OCI-LY3 (cell line): ENCODE measurements around the gene RING1.
A peak's percentile ranks its signal among the peaks of the same experiment; 100 is the strongest.

ENCODE experiments used
- H2AFZ ChIP-seq: fragments of 200-600, 300-600 bp; shearing (Covaris generic); 2 replicates; pipeline ENCODE4 v1.6.0; 2014; ENCODE audit warnings: antibody characterized with exemption, low read depth, low read length
- H3K27ac ChIP-seq: fragments of 200-600, 300-600 bp; sonication (generic); 2 replicates; pipeline ENCODE4 v1.5.1; 2014; ENCODE audit warnings: mild to moderate bottlenecking, low read length, moderate library complexity, mixed read lengths
- H3K27me3 ChIP-seq: fragments of 200-600, 300-600 bp; sonication (generic); 2 replicates; pipeline ENCODE4 v1.6.1; 2014; ENCODE audit warnings: low read depth, low read length, mixed read lengths
- H3K36me3 ChIP-seq: fragments of 200-600, 300-600 bp; sonication (generic); replicated peaks from 2 replicates; pipeline ENCODE3; 2014; ENCODE audit warnings: low read depth, low read length, mixed read lengths
- H3K4me1 ChIP-seq: fragments of 300-600, 200-600 bp; sonication (generic); 2 replicates; pipeline ENCODE4 v1.6.1; 2014; ENCODE audit warnings: low read length, mixed read lengths
- H3K4me2 ChIP-seq: fragments of 200-600, 300-600 bp; sonication (generic); 2 replicates; pipeline ENCODE4 v1.6.1; 2014; ENCODE audit warnings: low read length, mixed read lengths
- H3K4me3 ChIP-seq: fragments of 300-600, 200-600 bp; sonication (generic); 2 replicates; pipeline ENCODE4 v1.5.1; 2014; ENCODE audit warnings: antibody characterized with exemption, mild to moderate bottlenecking, low read length, moderate library complexity
- H3K79me2 ChIP-seq: fragments of 300-600, 200-600 bp; shearing (Covaris generic); 2 replicates; pipeline ENCODE4 v1.6.1; 2014; ENCODE audit warnings: mild to moderate bottlenecking, low read length, mixed read lengths
- H3K9ac ChIP-seq: fragments of 300-600, 200-600 bp; shearing (Covaris generic); 2 replicates; pipeline ENCODE4 v1.6.0; 2014; ENCODE audit warnings: mild to moderate bottlenecking, low read length, moderate library complexity
- H3K9me3 ChIP-seq: fragments of 200-600, 300-600 bp; shearing (Covaris generic); 2 replicates; pipeline ENCODE4 v1.6.1; 2014; ENCODE audit warnings: low read length, mixed read lengths; ENCODE audit not compliant: insufficient read depth
- H4K20me1 ChIP-seq: fragments of 200-600, 300-600 bp; sonication (generic); 2 replicates; pipeline ENCODE4 v1.6.1; 2016; ENCODE audit warnings: low read length, mixed read lengths; ENCODE audit not compliant: insufficient read depth
- CTCF ChIP-seq: fragments of 200-600, 300-600 bp; sonication (generic); IDR thresholded peaks from 2 replicates; pipeline ENCODE4 v1.5.1; 2014; ENCODE audit warnings: antibody characterized with exemption, low read length, low read depth
- EZH2phosphoT487 ChIP-seq: fragments of 200-600 bp; shearing (Covaris generic); IDR thresholded peaks from 2 replicates; pipeline ENCODE4 v1.6.1; 2018; ENCODE audit warnings: antibody characterized with exemption, mixed run types, low read depth

The RING1 gene

GRCh38 chr6:33171016-33171879 is 37.1 kb upstream of the RING1 start:
- H3K27me3 ChIP-seq = no peaks in the 10 kb centered on the region
- H3K9ac ChIP-seq = no peak overlapping the region
- no peak overlapping the region for H3K4me2 ChIP-seq
- no peaks in the 10 kb centered on the region for H3K36me3 ChIP-seq
- no peak overlapping the region for H3K27ac ChIP-seq
- H3K4me3 ChIP-seq = no peak overlapping the region
- H4K20me1 ChIP-seq = no peaks in the 10 kb centered on the region
- H2AFZ ChIP-seq = no peak overlapping the region
- H3K4me1 ChIP-seq = peaks cover 17% of the 10 kb centered on the region
- TF ChIP-seq CTCF (no peak), EZH2phosphoT487 (no peak)
- H3K9me3 ChIP-seq = no peaks in the 10 kb centered on the region
- H3K79me2 ChIP-seq = no peaks in the 10 kb centered on the region

GRCh38 chr6:33171880-33172687 is 36.2 kb upstream of the RING1 start:
- Histone ChIP-seq H3K79me2 (no peaks in the 10 kb centered on the region), H3K4me3 (0 out of 2 replicates have a peak overlapping the region, but pooled peaks have one; percentile 21), H2AFZ (peak overlapping the region; percentile 74; the same call in 1 of the 2 replicates), H3K27ac (no peak overlapping the region), H3K9me3 (no peaks in the 10 kb centered on the region), H3K27me3 (no peaks in the 10 kb centered on the region), H4K20me1 (no peaks in the 10 kb centered on the region), H3K4me1 (peaks cover 17% of the 10 kb centered on the region), H3K36me3 (no peaks in the 10 kb centered on the region), H3K9ac (no peak overlapping the region), H3K4me2 (peak overlapping the region; percentile 32)
- TF ChIP-seq EZH2phosphoT487 (no peak), CTCF (no peak)

GRCh38 chr6:33172688-33173534 is 35.4 kb upstream of the RING1 start:
- Histone ChIP-seq H3K79me2 (no peaks in the 10 kb centered on the region), H2AFZ (peak overlapping the region; percentile 74; the same call in 1 of the 2 replicates), H4K20me1 (no peaks in the 10 kb centered on the region), H3K9ac (no peak overlapping the region), H3K27me3 (no peaks in the 10 kb centered on the region), H3K4me3 (0 out of 2 replicates have a peak overlapping the region, but pooled peaks have one; percentile 21), H3K4me1 (peaks cover 17% of the 10 kb centered on the region), H3K9me3 (no peaks in the 10 kb centered on the region), H3K27ac (no peak overlapping the region), H3K4me2 (peak overlapping the region; percentile 32), H3K36me3 (no peaks in the 10 kb centered on the region)
- TF ChIP-seq EZH2phosphoT487 (no peak), CTCF (peak; percentile 61)
